Hematopoietic multipotent progenitor cell treated with erythropoietin and hydrocortisone succinate and interleukin-3 and kit ligand, for 15 days (in vitro differentiated cells): ENCODE measurements around the gene HSPB3.
"Not testable (repeated sequence)": the region's sequence is repeated elsewhere in the genome, so short reads cannot be mapped to it uniquely, and the experiment has no call there.

Experiments
- DNase-seq: peaks from one replicate; pipeline ENCODE4 v3.0.0-alpha.2; 2015; ENCODE audit warnings: low spot score

Gene HSPB3

DNA sequence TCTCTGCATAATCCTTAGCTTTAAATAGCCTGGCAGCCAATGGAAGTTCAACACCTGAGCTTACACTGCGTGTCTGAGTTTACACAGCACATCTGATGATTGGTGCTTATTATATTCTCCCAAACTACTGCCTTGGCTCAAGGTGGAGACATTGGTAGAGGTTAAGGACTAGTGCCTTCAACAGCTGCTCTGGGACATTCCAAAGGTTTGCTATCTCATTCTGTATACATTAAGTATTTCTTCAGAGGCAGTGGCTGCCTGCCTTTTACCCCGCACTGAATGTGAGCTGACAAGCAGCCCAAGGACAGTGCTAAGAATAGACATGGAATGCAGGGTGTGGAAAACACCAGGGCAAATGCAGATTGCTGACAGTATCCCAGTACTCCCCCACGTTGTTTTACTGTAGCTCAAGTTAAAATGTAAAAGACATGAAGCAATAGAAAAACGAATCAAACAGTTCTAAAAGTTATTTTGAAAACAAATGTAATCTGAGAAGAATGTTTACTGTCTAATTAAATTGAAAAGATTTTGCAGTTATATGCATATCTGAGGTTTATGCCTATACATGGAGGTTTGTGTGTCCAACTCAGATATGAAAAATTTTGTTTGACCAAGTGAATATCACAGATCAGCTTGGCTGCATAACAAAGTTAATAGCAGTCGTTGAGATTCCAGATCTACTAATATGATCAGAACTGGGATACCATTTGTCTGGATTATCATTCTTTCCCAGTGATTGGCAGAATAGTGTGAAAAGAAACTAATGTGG, 1.8 kb downstream of the HSPB3 start:
- DNase-seq: no peak

- DNase-seq: no peak
These were observed 2.7 kb downstream of the HSPB3 start for GRCh38 chr5:54458221-54458620.

DNA sequence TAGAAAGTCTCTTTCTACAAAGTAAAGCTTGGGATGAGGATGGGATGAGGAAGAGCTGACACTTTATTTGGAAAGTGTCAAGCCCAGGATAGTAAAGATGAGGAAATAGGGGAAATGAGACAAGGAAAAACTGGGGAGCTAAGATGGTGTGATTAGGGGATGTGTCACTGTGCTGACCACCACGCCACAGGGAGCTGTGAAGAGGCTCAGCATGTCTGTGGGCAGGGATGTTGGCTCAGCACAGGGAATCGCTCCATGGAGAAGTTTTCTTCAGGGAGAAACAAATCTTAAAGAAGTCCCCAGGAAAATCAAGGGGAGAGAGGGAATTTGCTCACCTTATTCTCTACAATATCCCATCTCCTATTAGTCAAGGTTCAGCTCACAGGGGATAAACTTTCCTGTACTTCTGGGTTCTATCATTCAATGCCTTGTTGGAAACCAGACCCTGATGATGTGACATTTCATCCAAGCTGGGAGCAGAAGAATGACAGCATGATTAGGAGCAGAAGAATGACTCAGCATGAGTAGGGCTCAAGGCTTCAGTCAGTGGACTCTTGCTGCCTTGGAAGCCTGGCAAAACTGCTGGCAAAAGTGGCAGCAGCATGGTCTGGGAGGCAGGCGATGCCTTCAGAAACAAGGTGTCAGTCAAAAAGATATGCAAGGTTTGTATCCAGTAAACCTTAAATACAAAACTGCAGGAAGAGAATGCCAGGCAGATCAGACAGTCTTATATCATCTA, 4.9 kb downstream of the HSPB3 start:
- DNase-seq: no peak

DNA sequence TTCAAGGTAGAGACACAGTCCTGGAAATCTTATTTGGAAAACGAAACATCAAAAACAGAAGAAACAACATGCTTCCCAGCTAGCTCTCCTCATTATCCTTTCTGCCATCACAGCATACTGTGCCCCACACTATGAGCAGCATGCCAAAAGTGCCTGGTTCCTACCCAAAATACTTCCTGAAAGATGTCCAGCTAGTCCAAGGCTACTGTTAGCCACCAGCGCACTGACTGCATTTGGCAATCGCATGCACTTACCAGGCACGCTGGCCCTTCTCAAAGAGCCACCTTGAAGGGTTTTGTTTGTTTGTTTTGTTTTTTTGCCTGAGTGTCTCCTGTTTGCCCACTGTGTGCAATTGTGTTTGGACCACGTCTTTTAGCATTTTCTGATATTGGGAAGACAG, 6.8 kb downstream of the HSPB3 start:
- DNase-seq: no peak

GRCh38 chr5:54463713-54464112, 8.2 kb downstream of the HSPB3 start:
- no peak for DNase-seq

GRCh38 chr5:54469622-54470021, 14.1 kb downstream of the HSPB3 start:
- no peak for DNase-seq

DNA sequence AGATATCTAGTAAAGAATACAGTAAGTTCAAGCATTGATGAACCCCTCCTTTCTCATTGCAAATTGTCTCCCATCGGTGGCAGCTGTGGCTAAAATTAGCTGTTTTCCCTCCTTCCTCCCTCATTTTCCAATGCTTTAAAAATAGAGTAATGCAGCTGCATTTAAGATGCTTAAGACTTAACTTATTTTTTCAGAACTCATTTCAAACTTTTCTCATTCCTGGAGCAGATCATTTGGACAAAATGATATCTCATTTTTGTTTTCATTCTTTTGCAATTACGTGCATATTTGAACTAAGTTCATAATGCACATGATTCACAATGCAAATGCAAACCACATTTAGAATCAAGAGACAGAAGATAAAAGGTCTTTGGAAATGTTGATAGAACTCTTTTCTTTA, 14.6 kb downstream of the HSPB3 start:
- no peak for DNase-seq

- no peak for DNase-seq
These were observed 15.2 kb downstream of the HSPB3 start for GRCh38 chr5:54470677-54471076.

- no peak for DNase-seq
These were observed 15.9 kb downstream of the HSPB3 start for GRCh38 chr5:54471398-54471797.

DNA sequence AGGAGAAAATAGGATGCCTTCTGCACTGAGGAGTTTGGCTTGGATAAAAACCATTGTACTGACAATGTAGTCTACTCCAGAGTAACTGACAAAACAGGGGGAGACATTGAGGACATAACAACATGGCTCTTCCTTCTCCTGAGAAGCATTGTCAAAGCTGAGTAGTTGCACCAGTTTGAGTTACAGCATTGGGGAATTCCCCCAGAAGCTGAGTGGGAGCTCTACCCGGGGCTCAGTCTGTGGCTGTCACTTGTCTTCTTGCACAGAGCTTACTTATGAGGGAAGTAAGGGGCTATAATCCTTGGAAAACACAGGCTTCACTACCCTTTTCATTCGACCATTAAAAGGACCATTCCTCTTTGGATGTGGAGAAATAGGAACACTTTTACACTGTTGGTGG, 21.2 kb downstream of the HSPB3 start:
- DNase-seq: no peak

- no peak for DNase-seq
These were observed 22.5 kb downstream of the HSPB3 start for GRCh38 chr5:54477941-54478478.

GRCh38 chr5:54480296-54480695, 24.8 kb downstream of the HSPB3 start:
- DNase-seq: no peak

- DNase-seq: no peak
These were observed 28.9 kb downstream of the HSPB3 start for GRCh38 chr5:54484219-54484894.

GRCh38 chr5:54485659-54486058, 30.2 kb downstream of the HSPB3 start:
- not testable (repeated sequence) for DNase-seq

- not testable (repeated sequence) for DNase-seq
These were observed 34.1 kb downstream of the HSPB3 start for GRCh38 chr5:54489648-54489979.

DNA sequence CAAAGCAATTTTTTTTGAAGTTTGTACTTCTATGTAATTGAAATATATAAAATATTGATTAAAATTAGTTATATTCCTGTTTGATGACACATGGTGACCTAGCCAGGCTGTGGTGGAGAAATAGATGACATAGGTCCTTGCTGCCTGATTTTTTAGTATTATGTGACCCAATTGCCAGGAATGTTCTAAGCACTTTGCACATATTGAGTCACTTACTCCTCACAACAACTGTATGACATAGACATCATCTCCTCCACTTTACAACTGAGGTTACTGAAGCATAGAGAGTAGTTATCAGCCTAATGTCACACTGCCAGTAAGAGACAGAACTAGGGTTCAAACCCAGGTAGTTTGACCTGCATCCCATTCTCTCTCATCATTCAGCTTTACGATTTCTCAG, 35.8 kb downstream of the HSPB3 start:
- no peak for DNase-seq

GRCh38 chr5:54492178-54492577, 36.7 kb downstream of the HSPB3 start:
- DNase-seq: no peak

GRCh38 chr5:54495027-54495426, 39.5 kb downstream of the HSPB3 start:
- DNase-seq: no peak
